Thoracic aorta (tissue), 2 donors: ENCODE data around the gene LRRC41. TPM values are rescaled to one million over a fixed set of nuclear protein-coding genes. Genes with fewer than 3 reads are reported as not detected.

Source experiments
- ATAC-seq: fragments of 150-250 bp; one replicate; pipeline ENCODE4 v1.8.0; 2017; ENCODE audit warnings: low read depth; ENCODE audit not compliant: insufficient number of reproducible peaks, low FRiP score
- DNase-seq: peaks from one replicate; pipeline ENCODE4 v3.0.0-alpha.2; 2020; ENCODE audit warnings: low spot score
- H3K27ac ChIP-seq, 2 donors: fragments of 200-600 bp; sonication (generic); 1 replicate in 1 of 2; 2 replicates in 1 of 2; pipeline ENCODE4 v1.5.1; 2016; ENCODE audit warnings: mild to moderate bottlenecking in 2 of 2, moderate library complexity in 2 of 2
- H3K27me3 ChIP-seq: fragments of 200-600 bp; sonication (generic); replicated peaks from 2 replicates; pipeline ENCODE4 v1.6.0; 2016; ENCODE audit warnings: mild to moderate bottlenecking; ENCODE audit not compliant: insufficient read depth
- H3K36me3 ChIP-seq: fragments of 200-600 bp; sonication (generic); one replicate; pipeline ENCODE4 v1.5.1; 2016
- H3K4me1 ChIP-seq, 2 donors: fragments of 200-600 bp; sonication (generic); 1 replicate in 1 of 2; 2 replicates in 1 of 2; pipeline versions ENCODE4 v1.5.1 to v1.6.0; 2016; ENCODE audit warnings: low read depth in 2 of 2, mild to moderate bottlenecking in 1 of 2; ENCODE audit not compliant: control insufficient read depth in 1 of 2
- H3K4me3 ChIP-seq: fragments of 200-600 bp; sonication (generic); 2 replicates; pipeline ENCODE4 v1.5.1; 2016; ENCODE audit warnings: mild to moderate bottlenecking
- H3K9me3 ChIP-seq: fragments of 200-600 bp; sonication (generic); 2 replicates; pipeline ENCODE4 v1.5.1; 2016
- total RNA-seq, 2 donors: library from RNA; depleted of rRNA; stranded (reverse); fragments of >200 nt; gene quantifications; one replicate each; pipeline versions ENCODE4 v1.1.0 to v1.2.3, GENCODE V29; 2016
- TF ChIP-seq, protein P1 (sequence below): fragments of 200-600 bp; sonication (generic); IDR thresholded peaks from one replicate; pipeline ENCODE4 v1.5.1; 2019; ENCODE audit warnings: antibody characterized with exemption

LRRC41 gene
- total RNA-seq, 2 donors from 2014 or later = 70.7 to 76.2 TPM

- no peak overlapping the region for H3K4me3 ChIP-seq
- no peaks in the 10 kb centered on the region for H3K9me3 ChIP-seq
- TF ChIP-seq, protein P1, sequence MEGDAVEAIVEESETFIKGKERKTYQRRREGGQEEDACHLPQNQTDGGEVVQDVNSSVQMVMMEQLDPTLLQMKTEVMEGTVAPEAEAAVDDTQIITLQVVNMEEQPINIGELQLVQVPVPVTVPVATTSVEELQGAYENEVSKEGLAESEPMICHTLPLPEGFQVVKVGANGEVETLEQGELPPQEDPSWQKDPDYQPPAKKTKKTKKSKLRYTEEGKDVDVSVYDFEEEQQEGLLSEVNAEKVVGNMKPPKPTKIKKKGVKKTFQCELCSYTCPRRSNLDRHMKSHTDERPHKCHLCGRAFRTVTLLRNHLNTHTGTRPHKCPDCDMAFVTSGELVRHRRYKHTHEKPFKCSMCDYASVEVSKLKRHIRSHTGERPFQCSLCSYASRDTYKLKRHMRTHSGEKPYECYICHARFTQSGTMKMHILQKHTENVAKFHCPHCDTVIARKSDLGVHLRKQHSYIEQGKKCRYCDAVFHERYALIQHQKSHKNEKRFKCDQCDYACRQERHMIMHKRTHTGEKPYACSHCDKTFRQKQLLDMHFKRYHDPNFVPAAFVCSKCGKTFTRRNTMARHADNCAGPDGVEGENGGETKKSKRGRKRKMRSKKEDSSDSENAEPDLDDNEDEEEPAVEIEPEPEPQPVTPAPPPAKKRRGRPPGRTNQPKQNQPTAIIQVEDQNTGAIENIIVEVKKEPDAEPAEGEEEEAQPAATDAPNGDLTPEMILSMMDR = no peak
- no peak for ATAC-seq
- H3K36me3 ChIP-seq = peaks cover 57% of the 10 kb centered on the region
- no peak overlapping the region for H3K27ac ChIP-seq
- no peaks in the 10 kb centered on the region for H3K4me1 ChIP-seq
- DNase-seq = no peak
- H3K27me3 ChIP-seq = no peaks in the 10 kb centered on the region
Observed at GRCh38 chr1:46289976-46290375, 13.4 kb downstream of the LRRC41 start.

GRCh38 chr1:46289134-46289494, 14.3 kb downstream of the LRRC41 start:
- Histone ChIP-seq H3K4me1 (no peaks in the 10 kb centered on the region), H3K27me3 (no peaks in the 10 kb centered on the region)
- DNase-seq = no peak

DNA sequence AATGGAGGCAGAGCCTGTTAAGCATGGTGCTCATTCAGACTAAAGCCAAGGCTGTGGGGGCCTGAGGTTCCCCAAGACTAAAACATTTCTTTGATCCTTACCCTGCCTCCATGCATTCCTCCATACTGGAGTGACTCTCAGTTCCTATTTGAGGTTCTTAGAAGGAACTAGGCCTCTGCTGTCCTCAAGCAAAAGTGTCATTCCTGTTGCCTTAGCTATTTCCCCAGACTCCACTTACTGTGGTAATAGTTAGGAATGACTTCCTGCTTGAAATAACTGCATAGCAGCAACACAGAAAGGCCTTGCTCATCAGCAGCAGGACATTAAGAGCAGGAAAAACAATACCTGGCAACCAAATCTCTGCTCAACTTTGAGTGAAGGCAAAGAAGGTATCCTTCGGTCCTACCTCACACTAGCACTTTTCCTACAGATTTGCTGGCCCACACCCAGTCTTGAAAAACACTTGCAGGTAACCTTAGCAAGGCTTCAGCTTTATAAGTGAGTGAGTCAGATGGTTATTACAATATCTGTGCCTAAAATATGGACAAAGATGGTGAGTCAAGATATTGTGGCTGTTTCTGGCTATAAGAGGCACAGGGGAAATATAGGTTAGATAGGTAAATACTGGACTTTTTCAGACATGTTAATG, 14.8 kb downstream of the LRRC41 start:
- no peak overlapping the region for H3K27ac ChIP-seq
- no peak for DNase-seq
- no peaks in the 10 kb centered on the region for H3K27me3 ChIP-seq
- ATAC-seq = no peak
- no peak overlapping the region for H3K4me3 ChIP-seq
- TF ChIP-seq, protein P1 = no peak
- H3K4me1 ChIP-seq = no peaks in the 10 kb centered on the region
- H3K36me3 ChIP-seq = peaks cover 55% of the 10 kb centered on the region
- no peaks in the 10 kb centered on the region for H3K9me3 ChIP-seq

More at GRCh38 chr1:46289134-46289494, 14.3 kb downstream of the LRRC41 start:
- H3K36me3 ChIP-seq = peaks cover 56% of the 10 kb centered on the region
- no peak overlapping the region for H3K27ac ChIP-seq
- H3K4me3 ChIP-seq = no peak overlapping the region
- H3K9me3 ChIP-seq = no peaks in the 10 kb centered on the region
- TF ChIP-seq, protein P1 = no peak
- no peak for ATAC-seq

DNA sequence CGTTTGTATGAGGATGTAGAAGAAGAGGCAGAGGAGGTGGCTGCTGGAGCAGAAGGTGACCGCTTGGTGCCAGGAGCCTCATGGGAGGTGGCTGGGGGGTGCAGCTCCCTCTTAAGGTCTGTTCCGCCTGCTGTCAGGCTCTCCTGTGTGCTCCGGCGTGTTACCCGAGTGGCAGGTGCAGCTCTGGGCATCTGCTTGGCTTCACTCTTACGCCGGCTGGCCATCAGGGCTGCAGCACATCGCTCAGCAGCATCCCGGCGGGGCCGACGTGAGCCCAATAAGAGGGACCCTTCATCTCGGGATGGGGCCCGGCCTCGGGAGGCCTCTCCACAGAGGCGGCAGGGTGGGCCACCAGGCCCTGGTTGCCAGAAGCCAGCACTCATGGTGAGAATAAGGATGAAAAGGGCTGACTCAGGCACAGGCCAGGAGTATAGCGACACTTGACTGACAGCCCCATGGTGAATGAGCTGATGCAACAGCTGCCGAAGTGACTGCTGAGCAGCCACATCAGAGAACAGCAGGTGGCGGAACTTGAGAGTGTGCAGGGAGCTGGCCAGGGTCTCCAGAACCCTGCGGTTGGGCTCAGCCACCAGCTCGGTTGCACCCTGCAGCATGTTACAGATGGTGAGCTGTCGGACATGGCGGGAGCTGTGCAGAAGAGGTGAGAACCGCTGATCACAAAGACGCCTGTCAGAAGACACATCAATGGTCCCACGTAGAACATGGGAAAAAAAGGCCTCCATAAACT, 17.5 kb downstream of the LRRC41 start:
- H3K4me3 ChIP-seq = no peak overlapping the region
- H3K36me3 ChIP-seq = peaks cover 41% of the 10 kb centered on the region
- H3K9me3 ChIP-seq = no peaks in the 10 kb centered on the region
- no peak overlapping the region for H3K27ac ChIP-seq
- H3K27me3 ChIP-seq = no peaks in the 10 kb centered on the region
- H3K4me1 ChIP-seq = no peaks in the 10 kb centered on the region
- DNase-seq (no peak), ATAC-seq (no peak)
- TF ChIP-seq, protein P1 = no peak

GRCh38 chr1:46284597-46285564, 18.5 kb downstream of the LRRC41 start:
- H3K36me3 ChIP-seq = peaks cover 50% of the 10 kb centered on the region
- no peaks in the 10 kb centered on the region for H3K9me3 ChIP-seq
- ATAC-seq (no peak), DNase-seq (no peak)
- H3K27me3 ChIP-seq = no peaks in the 10 kb centered on the region
- no peak overlapping the region for H3K4me3 ChIP-seq
- TF ChIP-seq, protein P1 = no peak
- H3K27ac ChIP-seq = no peak overlapping the region
- no peaks in the 10 kb centered on the region for H3K4me1 ChIP-seq
